Measurements from ENCODE around the gene GCAT. TPM values are rescaled to one million over a fixed set of nuclear protein-coding genes. Genes with fewer than 3 reads are reported as not detected.

Gene GCAT
- total RNA-seq, 4 donors from 2014 or later, result 30.4 to 59.1 (median 38.2) TPM

DNA sequence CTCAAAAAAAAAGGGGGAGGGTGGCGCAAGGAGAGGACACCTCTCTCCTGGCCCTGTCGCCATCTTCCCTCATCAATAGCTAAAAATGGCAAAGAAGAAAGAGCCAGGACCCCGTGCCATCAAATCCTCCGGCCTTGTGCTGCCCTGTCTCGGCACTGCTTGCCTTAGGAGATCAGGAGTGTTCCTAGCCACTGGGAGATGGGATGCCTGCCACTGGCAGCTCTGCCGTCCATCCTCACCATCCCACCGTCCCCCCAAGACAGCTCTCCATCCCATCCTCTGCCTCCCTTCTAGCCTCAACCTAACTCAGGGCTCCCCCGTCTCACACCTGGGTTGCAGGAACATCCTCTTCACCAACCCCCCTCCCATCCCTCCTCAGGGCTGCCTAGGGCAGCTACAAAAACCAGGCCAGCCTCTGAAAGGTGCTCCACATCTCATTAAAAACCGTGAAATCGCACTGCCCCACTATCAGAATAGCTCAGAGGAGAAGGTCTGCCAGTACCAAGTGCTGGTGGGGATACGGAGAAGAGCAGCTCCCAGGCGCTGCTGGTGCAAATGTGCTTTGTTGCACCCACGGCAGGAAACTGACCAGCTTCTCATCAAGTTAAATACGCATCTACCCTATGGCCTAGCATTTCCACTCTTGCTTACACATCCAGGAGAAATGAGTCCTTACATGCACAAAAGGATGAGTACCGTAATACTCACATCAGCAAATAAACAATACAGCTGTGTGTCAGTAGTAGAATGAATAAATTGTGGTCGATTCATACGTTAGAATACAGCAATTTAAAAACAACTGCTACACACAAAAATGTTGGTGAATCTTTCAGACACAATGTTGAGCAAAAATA, 31.7 kb upstream of the GCAT start:
- Histone ChIP-seq H3K36me3 (peaks cover 16 to 26% of the 10 kb centered on the region in 2 donors), H3K27ac (peak overlapping the region; percentile 80 to 86 (median 82)), H3K9me3 (no peaks in the 10 kb centered on the region), H3K27me3 (no peaks in the 10 kb centered on the region), H3K4me3 (replicated peaks in 1 of 3) (no peak overlapping the region), H3K4me1 (peaks cover 19 to 21% of the 10 kb centered on the region in 2 donors)
- DNase-seq, result no peak
- no peak for TF ChIP-seq POLR2A (IDR thresholded peaks at IDR 0.05)
- TF ChIP-seq, protein P1, sequence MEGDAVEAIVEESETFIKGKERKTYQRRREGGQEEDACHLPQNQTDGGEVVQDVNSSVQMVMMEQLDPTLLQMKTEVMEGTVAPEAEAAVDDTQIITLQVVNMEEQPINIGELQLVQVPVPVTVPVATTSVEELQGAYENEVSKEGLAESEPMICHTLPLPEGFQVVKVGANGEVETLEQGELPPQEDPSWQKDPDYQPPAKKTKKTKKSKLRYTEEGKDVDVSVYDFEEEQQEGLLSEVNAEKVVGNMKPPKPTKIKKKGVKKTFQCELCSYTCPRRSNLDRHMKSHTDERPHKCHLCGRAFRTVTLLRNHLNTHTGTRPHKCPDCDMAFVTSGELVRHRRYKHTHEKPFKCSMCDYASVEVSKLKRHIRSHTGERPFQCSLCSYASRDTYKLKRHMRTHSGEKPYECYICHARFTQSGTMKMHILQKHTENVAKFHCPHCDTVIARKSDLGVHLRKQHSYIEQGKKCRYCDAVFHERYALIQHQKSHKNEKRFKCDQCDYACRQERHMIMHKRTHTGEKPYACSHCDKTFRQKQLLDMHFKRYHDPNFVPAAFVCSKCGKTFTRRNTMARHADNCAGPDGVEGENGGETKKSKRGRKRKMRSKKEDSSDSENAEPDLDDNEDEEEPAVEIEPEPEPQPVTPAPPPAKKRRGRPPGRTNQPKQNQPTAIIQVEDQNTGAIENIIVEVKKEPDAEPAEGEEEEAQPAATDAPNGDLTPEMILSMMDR (IDR thresholded peaks at IDR 0.05), result no peak
- 87 to 93% methylated on average over 13 to 17 of the region's 17 CpGs for WGBS, 2 donors
- intact Hi-C loops (cut with DNase I), result no loop called here

DNA sequence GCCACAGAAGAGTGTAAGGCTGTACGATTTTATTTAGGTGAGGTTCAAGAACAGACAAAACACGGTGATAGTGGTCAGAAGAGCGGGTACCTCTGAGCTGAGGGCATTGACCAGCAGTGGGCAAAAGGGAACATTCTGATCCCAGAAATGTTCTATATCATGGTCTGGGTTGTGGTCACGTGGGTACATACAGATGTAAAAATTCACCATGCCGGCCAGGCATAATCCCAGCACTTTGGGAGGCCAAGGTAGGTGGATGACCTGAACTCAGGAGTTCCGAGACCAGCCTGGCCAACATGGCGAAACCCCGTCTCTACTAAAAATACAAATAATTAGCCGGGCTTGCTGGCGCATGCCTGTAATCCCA, 31.1 kb upstream of the GCAT start:
- no peak for DNase-seq
- H3K4me1 ChIP-seq, result peaks cover 19 to 27% of the 10 kb centered on the region in 2 donors
- H3K9me3 ChIP-seq, result no peaks in the 10 kb centered on the region
- WGBS, 2 donors, result 73 to 77% methylated on average over 10 of the region's 10 CpGs
- no peaks in the 10 kb centered on the region for H3K27me3 ChIP-seq
- no peak overlapping the region for H3K4me3 ChIP-seq (replicated peaks in 1 of 3)
- H3K36me3 ChIP-seq, result peaks cover 10 to 20% of the 10 kb centered on the region in 2 donors
- TF ChIP-seq, protein P1 (IDR thresholded peaks at IDR 0.05), result no peak
- no peak for TF ChIP-seq POLR2A (IDR thresholded peaks at IDR 0.05)
- intact Hi-C loops (cut with DNase I), result no loop called here
- H3K27ac ChIP-seq, result peak overlapping the region; percentile 80 to 86 (median 82)

DNA sequence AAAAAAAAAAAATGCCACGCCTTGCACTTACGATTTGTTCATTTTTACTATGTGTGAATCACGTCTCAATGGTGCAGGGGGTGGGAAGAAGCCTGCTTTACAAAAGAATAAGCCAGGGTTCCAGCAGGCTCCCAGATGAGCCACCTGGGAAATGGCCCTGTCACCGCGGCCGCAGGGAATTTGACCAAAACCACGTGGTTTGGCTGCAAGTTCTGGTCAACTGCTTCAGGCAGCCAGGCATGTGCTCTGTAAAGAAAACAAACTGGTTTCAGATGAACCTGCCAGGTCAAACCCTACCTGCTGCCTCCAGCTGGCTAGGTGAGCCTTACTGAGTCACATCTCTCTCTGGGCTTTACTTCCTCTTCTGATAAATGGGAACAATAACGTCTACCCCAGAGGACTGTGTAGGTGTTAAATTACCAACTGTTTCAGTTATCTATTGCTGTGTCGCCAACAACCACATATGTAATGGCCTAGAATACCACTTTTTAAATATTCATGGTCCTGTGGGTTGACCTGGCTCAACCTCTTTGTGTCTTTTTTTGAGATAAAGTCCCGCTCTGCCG, 30.5 kb upstream of the GCAT start:
- intact Hi-C loops (cut with DNase I), result no loop called here
- Histone ChIP-seq H3K9me3 (no peaks in the 10 kb centered on the region), H3K27me3 (no peaks in the 10 kb centered on the region), H3K4me1 (peaks cover 19 to 32% of the 10 kb centered on the region in 2 donors), H3K27ac (peak overlapping the region; percentile 80 to 86 (median 82)), H3K4me3 (replicated peaks in 1 of 3) (no peak overlapping the region), H3K36me3 (peaks cover 7 to 14% of the 10 kb centered on the region in 2 donors)
- WGBS, 2 donors, result 32 to 38% methylated on average over 7 to 11 of the region's 11 CpGs
- DNase-seq, result peak; percentile 92 to 94
- TF ChIP-seq POLR2A (IDR thresholded peaks at IDR 0.05), result peak in 1 of 2 donors; percentile 29
- TF ChIP-seq, protein P1 (IDR thresholded peaks at IDR 0.05), result peak in 2 of 6 experiments; percentile 1 to 5

DNA sequence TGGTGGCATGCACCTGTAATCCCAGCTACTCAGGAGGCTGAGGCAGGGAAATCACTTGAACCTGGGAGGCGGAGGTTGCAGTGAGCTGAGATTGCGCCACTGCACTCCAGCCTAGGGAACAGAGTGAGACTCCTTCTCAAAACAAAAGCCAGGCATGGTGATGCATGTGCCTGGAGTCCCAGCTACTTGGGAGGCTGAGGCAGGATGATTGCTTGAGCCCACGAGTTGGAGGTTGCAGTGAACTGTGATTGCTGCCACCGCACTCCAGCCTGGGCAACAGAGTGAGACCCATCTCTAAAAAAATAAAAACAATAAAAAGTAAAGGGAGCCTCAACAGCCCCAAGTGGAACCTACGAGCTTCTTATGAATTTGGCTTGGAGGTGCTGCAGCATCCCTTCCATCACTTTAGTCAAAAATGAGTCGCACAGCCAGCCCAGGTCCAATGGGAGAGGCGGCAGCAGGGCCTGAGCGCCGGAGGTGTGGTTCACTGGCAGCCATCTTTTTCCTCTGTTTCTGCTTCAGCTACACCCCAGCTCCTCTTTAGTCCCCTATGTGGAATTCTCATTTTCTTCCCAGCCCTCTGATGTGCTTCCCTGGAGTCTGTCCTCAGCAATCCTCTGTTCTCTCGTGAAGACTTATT, 29.2 kb upstream of the GCAT start:
- peaks cover 22 to 38% of the 10 kb centered on the region in 2 donors for H3K4me1 ChIP-seq
- WGBS, 2 donors, result 79 to 85% methylated on average over 10 of the region's 10 CpGs
- H3K36me3 ChIP-seq, result peaks cover 0 to 2% of the 10 kb centered on the region in 2 donors
- intact Hi-C loops (cut with DNase I), result no loop called here
- H3K27me3 ChIP-seq, result no peaks in the 10 kb centered on the region
- TF ChIP-seq, protein P1 (IDR thresholded peaks at IDR 0.05), result no peak
- TF ChIP-seq POLR2A (IDR thresholded peaks at IDR 0.05), result no peak
- H3K9me3 ChIP-seq, result no peaks in the 10 kb centered on the region
- no peak overlapping the region for H3K4me3 ChIP-seq (replicated peaks in 1 of 3)
- peak; percentile 32 to 45 for DNase-seq
- H3K27ac ChIP-seq, result peak overlapping the region; percentile 10 to 67 (median 22)

Data from thyroid gland (tissue), 4 donors.